HG02852 (cell line): ENCODE results near the gene FCER1A.
"Not testable (repeated sequence)": the region's sequence is repeated elsewhere in the genome, so short reads cannot be mapped to it uniquely, and the experiment has no call there.

ENCODE experiments used
- ATAC-seq: cut with Tn5 transposase; IDR thresholded peaks from one replicate; pipeline ENCODE4 v1.9.1; 2021; ENCODE audit warnings: mild to moderate bottlenecking, moderate library complexity; ENCODE audit not compliant: unreplicated experiment

FCER1A gene

DNA sequence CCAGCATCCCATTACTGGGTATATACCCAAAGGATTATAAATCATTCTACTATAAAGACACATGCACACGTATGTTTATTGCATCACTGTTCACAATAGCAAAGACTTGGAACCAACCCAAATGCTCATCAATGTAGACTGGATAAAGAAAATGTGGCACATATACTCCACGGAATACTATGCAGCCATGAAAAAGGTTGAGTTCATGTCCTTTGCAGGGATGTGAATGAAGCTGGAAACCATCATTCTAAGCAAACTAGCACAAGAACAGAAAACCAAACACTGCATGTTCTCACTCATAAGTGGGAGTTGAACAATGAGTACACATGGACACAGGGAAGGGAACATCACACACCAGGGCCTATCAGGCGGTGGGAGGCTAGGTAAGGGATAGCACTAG lies 47.2 kb downstream of the FCER1A start:
- ATAC-seq, result not testable (repeated sequence)

DNA sequence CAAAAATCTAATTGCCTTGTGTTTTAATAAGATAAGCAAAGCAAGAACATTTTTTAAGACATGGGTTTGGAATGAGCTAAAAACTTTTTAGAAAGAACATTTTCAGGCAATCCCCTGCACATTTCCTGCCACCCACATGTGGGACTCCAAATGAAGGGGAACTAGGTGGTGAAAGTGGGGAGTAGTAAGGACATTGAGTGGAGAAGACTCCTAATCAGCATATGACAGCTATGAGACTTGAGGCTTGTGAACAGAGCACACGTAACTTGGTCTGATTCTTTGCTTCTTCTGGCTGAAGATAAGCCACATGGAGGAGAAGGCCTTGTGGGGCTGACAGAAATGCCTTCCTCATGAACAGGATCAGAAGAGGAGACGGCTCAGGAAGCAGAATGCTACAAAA lies 50.3 kb downstream of the FCER1A start:
- ATAC-seq, result no peak
